ENCODE data around the gene SREBF1.

DNA sequence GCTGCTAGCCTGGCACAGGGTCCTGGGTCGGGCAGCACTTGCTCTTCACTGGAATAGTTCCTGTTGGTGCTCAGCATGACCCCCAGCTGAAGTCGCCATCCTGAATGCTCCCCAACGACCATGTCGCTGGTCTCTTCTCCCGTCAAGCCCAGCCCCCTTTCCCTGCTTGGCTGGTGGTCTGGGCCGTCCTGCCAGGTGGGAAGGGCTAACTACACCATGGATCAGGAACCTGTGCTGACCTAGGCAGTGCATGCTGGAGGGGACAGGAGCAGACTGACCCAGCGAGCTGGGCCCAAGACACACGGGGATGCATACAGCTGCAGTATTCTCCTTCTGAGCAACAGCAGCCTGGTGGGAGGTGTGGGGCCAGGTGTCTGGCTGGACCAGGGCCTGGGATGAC, 9.2 kb upstream of the SREBF1 start:
- TF ChIP-seq, protein P1, sequence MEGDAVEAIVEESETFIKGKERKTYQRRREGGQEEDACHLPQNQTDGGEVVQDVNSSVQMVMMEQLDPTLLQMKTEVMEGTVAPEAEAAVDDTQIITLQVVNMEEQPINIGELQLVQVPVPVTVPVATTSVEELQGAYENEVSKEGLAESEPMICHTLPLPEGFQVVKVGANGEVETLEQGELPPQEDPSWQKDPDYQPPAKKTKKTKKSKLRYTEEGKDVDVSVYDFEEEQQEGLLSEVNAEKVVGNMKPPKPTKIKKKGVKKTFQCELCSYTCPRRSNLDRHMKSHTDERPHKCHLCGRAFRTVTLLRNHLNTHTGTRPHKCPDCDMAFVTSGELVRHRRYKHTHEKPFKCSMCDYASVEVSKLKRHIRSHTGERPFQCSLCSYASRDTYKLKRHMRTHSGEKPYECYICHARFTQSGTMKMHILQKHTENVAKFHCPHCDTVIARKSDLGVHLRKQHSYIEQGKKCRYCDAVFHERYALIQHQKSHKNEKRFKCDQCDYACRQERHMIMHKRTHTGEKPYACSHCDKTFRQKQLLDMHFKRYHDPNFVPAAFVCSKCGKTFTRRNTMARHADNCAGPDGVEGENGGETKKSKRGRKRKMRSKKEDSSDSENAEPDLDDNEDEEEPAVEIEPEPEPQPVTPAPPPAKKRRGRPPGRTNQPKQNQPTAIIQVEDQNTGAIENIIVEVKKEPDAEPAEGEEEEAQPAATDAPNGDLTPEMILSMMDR (IDR thresholded peaks at IDR 0.05) = no peak
- no peak for TF ChIP-seq POLR2A (IDR thresholded peaks at IDR 0.05)
- TF ChIP-seq POLR2AphosphoS5 (IDR thresholded peaks at IDR 0.05) = no peak
- TF ChIP-seq EP300 (IDR thresholded peaks at IDR 0.05) = no peak

Data from stomach (tissue), 4 donors.